Endothelial cell (in vitro differentiated cells): ENCODE measurements around the gene IFIT2. TPM values are rescaled to one million over a fixed set of nuclear protein-coding genes. Genes with fewer than 3 reads are reported as not detected.
"Not testable (repeated sequence)": the region's sequence is repeated elsewhere in the genome, so short reads cannot be mapped to it uniquely, and the experiment has no call there.

ENCODE experiments used
- DNase-seq: peaks from one replicate; pipeline ENCODE4 v3.0.0; 2021; ENCODE audit warnings: low spot score
- H3K27ac Mint-ChIP-seq: one replicate; pipeline ENCODE4 v1.8.0; 2021; ENCODE audit warnings: mixed read lengths, inconsistent platforms; ENCODE audit not compliant: unreplicated experiment
- H3K27me3 Mint-ChIP-seq: one replicate; pipeline ENCODE4 v1.8.0; 2021; ENCODE audit warnings: mild to moderate bottlenecking, moderate library complexity, mixed read lengths, inconsistent platforms; ENCODE audit not compliant: unreplicated experiment
- H3K36me3 Mint-ChIP-seq: one replicate; pipeline ENCODE4 v1.8.0; 2021; ENCODE audit warnings: mild to moderate bottlenecking, low read depth, mixed read lengths, inconsistent platforms; ENCODE audit not compliant: unreplicated experiment
- H3K4me1 Mint-ChIP-seq: one replicate; pipeline ENCODE4 v1.8.0; 2021; ENCODE audit warnings: mild to moderate bottlenecking, mixed read lengths, inconsistent platforms; ENCODE audit not compliant: unreplicated experiment
- H3K4me3 Mint-ChIP-seq: one replicate; pipeline ENCODE4 v1.8.0; 2021; ENCODE audit warnings: mild to moderate bottlenecking, mixed read lengths, inconsistent platforms; ENCODE audit not compliant: unreplicated experiment
- H3K9me3 Mint-ChIP-seq: one replicate; pipeline ENCODE4 v1.8.0; 2021; ENCODE audit warnings: mixed read lengths, inconsistent platforms; ENCODE audit not compliant: unreplicated experiment
- CTCF ChIP-seq: fragments of 200-600 bp; sonication (generic); IDR thresholded peaks from one replicate; pipeline ENCODE4 v1.5.0; 2021; ENCODE audit warnings: antibody characterized with exemption; ENCODE audit not compliant: unreplicated experiment
- long read RNA-seq: library from polyadenylated mRNA; unstranded; transcript quantifications from one replicate; pipeline ENCODE4 v2.0.0, GENCODE V29; 2020; ENCODE audit not compliant: unreplicated experiment
- total RNA-seq: library from RNA; stranded (reverse); fragmentation: NEBNext Ultra II Directional; extraction: Animal tissue kit (Norgen Biotek cat#: 25700); gene quantifications from one replicate; pipeline ENCODE4 v1.2.1, GENCODE V29; 2021; ENCODE audit not compliant: unreplicated experiment

Gene IFIT2
- 0.80 TPM for total RNA-seq
- long read RNA-seq, partial matches to known transcripts = 0 of 1 reads
- long read RNA-seq, other reads (novel, unspliced or antisense) = 0 of 1 reads

DNA sequence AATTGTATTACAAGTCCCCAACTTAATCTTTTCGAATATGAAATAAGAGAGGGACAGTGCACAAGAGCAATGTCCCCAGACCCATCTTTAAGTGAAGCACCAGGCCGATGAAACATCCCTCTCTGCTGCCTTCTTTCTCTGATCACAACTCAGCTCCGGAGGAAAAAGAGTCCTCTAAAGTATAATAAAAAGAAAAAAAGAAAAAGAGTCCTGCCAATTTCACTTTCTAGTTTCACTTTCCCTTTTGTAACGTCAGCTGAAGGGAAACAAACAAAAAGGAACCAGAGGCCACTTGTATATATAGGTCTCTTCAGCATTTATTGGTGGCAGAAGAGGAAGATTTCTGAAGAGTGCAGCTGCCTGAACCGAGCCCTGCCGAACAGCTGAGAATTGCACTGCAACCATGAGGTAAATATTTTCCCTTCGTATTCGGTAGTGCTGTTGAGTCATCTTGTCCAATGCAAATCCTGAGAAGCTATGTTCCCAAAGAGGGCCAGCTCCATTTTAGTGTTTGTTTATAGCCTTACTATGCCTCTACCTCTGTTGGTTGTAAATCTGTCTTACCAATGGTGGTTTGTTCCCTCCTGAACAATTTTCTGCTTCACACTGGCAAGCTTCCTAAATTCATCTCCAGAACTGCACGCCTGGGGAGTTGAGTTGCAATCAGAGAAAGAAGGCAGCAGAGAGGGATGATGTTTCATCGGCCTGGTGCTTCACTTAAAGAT lies at the start of gene IFIT2:
Gene IFIT2 (plus strand): TSS at position 326 of the 725 bp plus-strand sequence. CDS start 78 bp downstream, at position 404.
- H3K36me3 Mint-ChIP-seq = no peaks in the 10 kb centered on the region
- H3K27me3 Mint-ChIP-seq = peaks cover 5% of the 10 kb centered on the region
- no peak within 1 kb of the TSS for H3K4me3 Mint-ChIP-seq
- DNase-seq = no peak
- H3K27ac Mint-ChIP-seq = peak within 1 kb of the TSS; percentile 55
- H3K4me1 Mint-ChIP-seq = peaks cover 25% of the 10 kb centered on the region
- no peak for TF ChIP-seq CTCF
- no peaks in the 10 kb centered on the region for H3K9me3 Mint-ChIP-seq

- H3K4me1 Mint-ChIP-seq = no peaks in the 10 kb centered on the region
- peaks cover 13% of the 10 kb centered on the region for H3K36me3 Mint-ChIP-seq
These were observed 49.6 kb upstream of the IFIT2 start for GRCh38 chr10:89252225-89252585.

GRCh38 chr10:89255091-89255579 lies 46.7 kb upstream of the IFIT2 start:
- H3K4me3 Mint-ChIP-seq, H3K27me3 Mint-ChIP-seq, DNase-seq, H3K4me1 Mint-ChIP-seq, H3K9me3 Mint-ChIP-seq, H3K27ac Mint-ChIP-seq: not testable (repeated sequence)
- H3K36me3 Mint-ChIP-seq = peaks cover 13% of the 10 kb centered on the region

More at GRCh38 chr10:89252225-89252585, 49.6 kb upstream of the IFIT2 start:
- Mint-ChIP-seq H3K27me3 (no peaks in the 10 kb centered on the region), H3K27ac (no peak overlapping the region), H3K4me3 (no peak overlapping the region), H3K9me3 (peaks cover 5% of the 10 kb centered on the region)
- TF ChIP-seq CTCF = no peak
- DNase-seq = no peak

DNA sequence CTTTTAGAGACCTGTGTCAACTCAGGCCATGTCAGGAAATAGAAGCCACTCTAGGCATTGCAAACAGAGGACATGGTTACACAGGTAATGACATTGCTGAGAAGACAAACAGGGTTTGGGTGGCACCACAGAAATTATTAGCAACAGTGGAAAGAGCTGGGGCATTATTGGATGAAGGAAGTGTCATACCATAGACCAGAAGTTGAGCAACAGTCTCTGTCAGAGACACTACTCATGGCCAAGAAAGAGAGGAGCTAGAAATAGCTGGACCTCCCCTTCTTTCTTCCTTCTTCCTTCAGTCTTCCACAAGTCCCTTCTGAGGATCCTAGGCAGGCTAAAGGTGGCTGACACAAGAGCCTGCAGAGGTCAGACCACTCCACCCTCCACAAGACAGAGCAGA lies 46.1 kb upstream of the IFIT2 start:
- H3K27me3 Mint-ChIP-seq = no peaks in the 10 kb centered on the region
- peaks cover 4% of the 10 kb centered on the region for H3K4me1 Mint-ChIP-seq
- no peak for TF ChIP-seq CTCF
- H3K27ac Mint-ChIP-seq = no peak overlapping the region
- no peak overlapping the region for H3K4me3 Mint-ChIP-seq
- peaks cover 5% of the 10 kb centered on the region for H3K9me3 Mint-ChIP-seq
- no peak for DNase-seq
- peaks cover 13% of the 10 kb centered on the region for H3K36me3 Mint-ChIP-seq

DNA sequence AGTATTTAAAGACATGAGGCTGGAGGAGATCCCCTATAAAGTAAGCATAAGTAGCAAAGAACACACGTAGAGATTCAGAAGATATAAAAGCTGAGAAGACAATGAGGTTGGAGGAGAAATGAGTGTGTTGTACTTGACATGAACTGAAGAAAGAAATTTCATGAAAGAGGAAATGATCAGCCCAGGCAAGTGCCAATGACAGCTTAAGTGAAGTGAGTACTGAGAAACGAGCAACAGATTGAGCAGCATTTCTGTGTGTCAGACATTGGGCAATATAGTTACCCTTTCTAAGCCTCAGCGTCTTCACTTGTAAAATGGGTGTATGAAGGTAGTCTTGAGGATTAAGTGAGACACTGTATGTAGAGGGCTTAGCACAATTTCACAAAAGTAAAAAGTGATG lies 45.5 kb upstream of the IFIT2 start:
- TF ChIP-seq CTCF = no peak
- peaks cover 5% of the 10 kb centered on the region for H3K9me3 Mint-ChIP-seq
- no peak for DNase-seq
- no peak overlapping the region for H3K27ac Mint-ChIP-seq
- no peaks in the 10 kb centered on the region for H3K27me3 Mint-ChIP-seq
- H3K4me1 Mint-ChIP-seq = peaks cover 7% of the 10 kb centered on the region
- H3K4me3 Mint-ChIP-seq = no peak overlapping the region
- peaks cover 13% of the 10 kb centered on the region for H3K36me3 Mint-ChIP-seq
